NOMO-1 treated with dmso at 0.1 percent for 144 hours (cell line): ENCODE results near the gene IRF2BPL.

Source experiments
- DNase-seq: peaks from one replicate; lab custom pipeline; 2025; ENCODE audit not compliant: unreplicated experiment; lab: John Stamatoyannopoulos, UW

Gene IRF2BPL

DNA sequence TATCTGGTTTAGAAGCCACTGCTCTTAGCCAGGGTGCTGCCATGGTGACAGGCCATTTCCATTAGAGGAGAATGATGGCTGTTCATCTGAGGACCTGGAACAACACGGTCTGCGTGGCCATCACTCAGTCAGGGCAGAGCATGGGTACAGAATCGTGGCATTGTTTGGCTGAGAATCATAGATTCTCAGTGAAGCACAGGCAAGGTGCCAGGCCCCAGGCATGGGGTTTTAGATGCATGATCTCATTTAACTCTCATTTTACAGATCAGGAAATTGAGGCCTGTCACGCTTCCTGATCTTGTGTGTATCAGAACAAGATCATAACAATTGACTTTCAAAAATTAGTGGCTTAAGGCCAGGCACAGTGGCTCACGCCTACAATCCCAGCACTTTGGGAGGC, 26.8 kb upstream of the IRF2BPL start:
- no peak for DNase-seq

DNA sequence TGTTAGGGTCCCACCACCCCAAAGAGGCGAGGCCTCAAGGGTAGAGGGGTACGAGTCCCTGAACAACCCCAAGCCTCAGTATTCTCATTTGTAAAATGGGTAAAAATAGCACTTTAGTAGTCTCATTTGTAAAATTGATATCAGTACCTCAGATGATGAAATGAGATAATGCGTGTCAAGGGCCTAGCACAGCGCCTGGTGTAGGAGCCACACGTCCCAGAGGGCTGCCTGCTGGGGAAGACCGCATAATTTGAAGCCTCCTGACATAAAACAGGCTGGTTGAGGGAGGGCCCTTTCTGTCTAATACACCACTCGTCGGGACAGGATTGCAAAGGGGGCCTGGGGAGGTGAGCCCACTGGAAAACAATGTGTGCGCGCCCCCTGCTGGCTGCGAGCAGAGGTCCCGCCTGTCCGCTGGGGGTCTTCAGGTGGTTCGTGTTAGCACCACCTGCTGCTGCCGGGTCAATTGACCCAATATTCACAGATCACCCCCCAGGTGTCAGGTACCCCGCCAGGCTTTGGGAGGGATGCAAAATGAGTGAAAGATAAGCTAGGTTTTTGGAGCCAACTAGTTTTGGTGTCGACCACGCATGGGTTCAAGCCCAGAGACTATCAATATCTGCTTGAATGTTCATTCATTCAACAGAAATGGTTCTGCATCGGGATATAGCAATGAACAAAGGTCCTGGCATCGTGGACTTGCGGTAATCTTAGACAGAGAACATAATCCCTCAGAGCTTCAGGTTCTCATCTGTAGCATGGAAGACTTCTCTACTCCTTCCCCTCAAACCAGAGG, 24.7 kb upstream of the IRF2BPL start:
- peak; percentile 27 for DNase-seq

DNA sequence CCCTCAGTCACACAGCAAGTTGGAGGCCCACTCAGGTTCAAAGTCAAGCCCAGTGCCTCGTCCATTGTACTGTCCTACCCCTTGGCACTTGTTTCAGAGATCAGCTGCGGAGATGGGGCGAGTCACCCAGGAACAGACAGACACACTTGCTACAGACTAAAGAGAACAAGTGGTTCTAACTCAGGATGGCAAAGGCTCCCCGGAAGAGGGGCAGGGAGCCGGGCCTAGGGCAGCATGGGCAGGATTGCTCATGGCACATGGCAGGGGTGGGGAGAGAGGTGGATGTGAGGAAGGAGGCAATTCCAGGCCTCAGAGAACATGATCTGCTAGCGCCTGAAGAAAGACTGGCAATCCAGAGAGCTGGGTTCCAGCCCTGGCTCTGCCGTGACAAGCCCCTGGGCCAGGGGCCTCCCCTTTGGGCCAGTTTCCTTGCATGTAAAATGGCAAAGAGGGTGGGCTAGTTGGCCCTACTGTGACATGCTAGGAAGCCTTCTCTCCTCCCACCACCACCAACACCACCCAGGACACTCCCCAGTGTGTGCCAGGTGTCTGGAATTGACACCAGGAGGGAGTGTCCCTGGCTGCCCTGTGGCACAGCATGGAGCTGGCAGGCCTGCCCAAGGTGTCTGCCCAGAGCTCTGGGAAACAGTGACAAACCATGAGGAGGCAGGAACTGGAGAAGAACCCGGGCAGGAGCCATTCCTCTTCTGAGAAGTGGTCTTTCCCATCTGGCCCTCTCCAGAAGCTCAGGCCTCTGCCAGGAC, 24.0 kb upstream of the IRF2BPL start:
- no peak for DNase-seq

DNA sequence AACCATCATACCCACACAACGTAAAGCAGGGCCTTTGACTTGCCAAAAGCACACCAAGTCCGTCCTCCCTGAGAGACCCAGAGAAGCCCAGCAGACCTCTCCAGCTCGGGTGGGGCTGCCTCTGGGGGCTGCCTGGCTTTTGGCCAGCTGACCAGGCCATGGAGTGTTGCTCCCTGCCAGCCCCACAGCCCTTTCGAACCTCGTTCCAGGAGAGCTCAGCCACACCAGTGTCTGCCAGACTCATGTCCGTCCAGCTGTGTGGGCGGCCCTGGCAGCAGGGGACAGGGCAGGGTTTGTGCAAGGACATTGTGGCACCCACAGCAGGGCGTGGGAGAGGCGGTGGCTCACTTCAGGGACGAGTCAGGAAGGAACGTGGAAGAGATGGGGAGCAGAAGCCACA, 22.6 kb upstream of the IRF2BPL start:
- no peak for DNase-seq

DNA sequence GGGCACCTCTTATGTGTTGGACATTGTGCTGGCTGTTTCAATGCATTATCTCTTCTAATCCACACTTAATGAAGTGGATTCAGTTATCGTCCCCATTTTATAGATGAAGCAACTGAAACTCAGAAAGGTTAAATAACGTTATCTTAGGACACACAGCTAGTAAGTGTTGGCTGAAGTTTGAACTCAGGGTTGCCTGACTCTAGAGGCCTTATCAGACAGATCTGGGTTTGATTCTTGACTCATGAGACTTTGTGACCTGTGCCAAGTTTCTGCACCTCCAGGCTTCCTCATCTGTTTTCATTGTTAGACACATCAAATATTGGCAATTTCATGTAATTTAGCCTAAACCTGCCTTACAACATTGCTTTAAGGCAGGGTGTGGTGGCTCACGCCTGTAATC, 18.2 kb upstream of the IRF2BPL start:
- DNase-seq: no peak

DNA sequence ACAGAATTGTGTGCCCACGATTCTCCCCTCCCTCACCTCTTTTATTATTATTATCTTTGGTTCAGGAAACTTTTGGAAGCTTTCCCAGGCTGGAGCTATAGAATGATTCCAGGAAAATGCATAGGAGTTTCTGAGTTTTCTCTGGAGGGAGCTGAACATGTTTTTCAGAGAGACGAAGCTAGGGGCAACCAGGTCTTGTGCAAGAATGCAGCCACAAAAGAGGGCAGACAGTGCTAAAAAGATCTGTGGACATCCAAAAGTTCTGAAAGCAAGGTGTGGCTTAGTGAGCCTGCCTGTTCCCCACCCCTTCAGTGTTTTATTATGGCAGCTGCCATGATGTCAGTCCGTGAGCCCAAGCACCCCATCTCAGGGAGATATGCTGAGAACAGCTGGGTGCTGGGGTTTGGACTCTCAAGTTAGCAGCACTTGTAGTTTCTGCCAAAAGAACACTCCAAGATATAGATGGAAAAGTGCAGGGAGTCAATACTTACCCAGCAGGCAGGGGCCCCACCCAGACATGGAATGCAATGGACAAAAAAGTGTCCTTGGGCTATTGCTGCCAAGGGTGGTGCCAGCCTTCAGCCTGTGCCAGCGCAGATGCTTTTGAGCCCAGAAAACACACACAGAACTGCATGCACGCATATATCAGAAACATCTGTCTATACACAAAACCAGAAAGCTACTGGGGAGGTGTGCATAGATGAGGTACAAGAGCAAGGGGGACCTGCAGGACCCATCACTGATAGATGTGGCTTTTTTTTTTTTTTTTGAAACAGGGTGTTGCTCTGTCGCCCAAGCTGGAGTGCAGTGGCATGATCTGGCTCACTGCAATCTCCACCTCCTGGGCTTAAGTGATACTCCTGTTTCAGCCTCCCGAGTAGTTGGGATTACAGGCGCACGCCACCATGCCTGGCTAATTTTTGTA, 17.0 kb upstream of the IRF2BPL start:
- DNase-seq: no peak

DNA sequence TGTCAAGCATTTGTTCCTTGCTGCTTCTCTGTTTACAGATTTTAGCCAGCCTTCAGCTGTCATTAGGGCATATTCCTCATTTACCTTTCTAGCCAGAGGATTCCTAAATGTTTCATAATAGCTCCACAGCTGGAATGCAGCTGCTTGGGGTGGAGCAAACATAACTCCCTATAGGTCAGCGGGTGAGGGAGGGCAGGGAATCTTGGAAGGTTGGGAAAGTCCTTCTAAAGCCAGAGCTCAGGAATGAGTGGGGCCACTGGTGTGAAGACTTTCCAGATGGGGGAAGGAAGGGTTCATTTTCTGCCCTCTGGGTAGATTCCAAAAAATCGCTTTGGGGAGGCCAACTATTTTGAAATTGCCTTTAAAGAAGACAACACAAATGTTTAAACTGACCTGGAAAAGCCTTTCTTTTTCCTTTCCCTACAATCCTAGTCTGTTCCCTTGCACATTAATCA, 16.3 kb upstream of the IRF2BPL start:
- DNase-seq: no peak

DNA sequence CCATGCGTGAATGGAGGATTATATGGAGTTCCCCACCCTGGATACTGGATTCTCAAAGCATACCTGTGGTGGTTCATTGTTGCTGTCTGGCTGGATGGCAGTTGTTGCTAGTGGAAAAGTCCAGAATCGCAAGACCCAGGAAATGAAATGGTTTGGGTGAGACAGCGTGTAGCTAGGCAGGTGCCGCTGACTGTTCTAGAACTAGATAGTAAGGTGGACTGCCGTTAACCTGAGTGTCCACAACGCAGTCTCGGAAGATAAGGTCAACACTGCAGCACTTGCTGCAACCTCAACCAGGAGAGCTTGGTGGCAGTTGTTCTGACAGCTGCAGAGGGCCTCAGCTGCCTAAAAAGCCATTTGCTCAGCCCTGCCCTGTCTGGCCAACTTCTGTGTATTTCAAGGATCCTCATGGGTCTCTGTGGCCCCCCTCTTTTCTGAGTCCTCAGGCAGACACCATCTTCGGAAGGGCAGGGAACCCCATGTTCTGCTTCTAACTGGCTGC, 15.5 kb upstream of the IRF2BPL start:
- DNase-seq: no peak

DNA sequence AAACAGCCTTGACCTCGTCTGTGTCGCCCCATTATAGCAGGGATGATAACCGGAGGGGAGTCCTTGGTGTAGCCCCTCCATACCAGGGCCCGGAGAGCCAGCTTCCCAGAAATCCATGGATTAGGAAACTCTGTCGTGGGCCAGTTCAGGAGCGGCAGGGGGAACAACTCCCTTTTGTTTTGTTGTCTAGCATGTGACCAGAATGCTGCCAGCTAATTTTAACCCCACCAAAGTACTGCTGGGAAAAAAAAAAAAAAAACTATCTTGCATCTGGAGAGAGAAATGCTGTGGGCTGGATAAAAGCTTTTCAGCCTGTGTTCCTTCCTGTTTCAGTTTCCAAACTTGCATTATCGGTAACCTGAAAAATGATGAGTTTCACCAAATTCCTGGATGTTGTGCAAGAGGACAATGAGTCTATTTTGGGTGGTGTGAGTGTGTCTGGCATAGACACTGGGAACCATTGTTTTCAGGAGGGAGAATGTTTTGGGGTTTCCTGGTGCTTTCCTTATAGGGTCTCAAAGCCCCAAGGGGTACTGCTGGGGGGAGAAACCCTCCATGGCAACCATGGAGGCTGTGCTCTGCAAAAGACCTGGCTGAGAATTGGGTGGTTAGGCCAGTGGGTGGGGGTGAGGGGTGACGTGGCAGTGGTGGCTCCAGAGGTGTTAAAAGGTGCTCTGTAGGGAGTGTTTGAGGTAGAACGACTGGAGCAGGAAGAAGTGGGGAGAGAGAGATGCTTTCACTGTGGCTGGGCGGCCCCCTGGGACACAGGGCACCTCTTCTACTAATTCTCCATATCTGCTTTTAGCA, 14.9 kb upstream of the IRF2BPL start:
- peak; percentile 74 for DNase-seq

DNA sequence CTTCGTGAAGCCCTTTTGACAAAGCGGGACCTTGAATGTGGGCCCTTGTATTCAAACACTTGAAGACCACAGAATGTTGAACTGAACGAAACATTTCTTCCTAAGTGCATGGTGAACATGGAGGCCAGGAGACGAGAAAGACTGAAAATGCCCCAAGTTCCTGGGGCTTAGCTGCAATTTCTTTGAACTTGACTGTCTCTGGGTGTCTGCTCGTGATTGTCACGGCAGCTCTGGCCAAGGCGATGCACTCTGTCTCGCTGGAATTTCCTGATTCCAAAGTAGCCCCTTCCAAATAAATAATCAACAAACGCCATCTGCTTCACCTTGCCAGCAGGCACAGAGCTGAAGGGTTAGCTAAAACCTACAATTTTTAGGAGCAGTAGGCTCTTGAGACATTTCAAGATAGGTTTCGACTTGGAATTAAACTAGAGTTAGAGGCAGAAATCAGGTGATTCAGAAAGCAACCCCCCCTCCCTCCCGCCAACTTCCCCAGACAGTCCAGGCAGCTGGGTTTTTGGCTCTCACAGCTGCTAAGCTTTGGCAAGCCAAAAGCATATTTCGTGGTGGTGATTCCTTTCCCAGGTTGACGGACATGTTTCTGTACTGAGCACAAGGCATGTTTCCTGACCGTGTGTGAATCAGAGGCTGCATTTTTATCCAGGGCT, 13.5 kb upstream of the IRF2BPL start:
- no peak for DNase-seq

DNA sequence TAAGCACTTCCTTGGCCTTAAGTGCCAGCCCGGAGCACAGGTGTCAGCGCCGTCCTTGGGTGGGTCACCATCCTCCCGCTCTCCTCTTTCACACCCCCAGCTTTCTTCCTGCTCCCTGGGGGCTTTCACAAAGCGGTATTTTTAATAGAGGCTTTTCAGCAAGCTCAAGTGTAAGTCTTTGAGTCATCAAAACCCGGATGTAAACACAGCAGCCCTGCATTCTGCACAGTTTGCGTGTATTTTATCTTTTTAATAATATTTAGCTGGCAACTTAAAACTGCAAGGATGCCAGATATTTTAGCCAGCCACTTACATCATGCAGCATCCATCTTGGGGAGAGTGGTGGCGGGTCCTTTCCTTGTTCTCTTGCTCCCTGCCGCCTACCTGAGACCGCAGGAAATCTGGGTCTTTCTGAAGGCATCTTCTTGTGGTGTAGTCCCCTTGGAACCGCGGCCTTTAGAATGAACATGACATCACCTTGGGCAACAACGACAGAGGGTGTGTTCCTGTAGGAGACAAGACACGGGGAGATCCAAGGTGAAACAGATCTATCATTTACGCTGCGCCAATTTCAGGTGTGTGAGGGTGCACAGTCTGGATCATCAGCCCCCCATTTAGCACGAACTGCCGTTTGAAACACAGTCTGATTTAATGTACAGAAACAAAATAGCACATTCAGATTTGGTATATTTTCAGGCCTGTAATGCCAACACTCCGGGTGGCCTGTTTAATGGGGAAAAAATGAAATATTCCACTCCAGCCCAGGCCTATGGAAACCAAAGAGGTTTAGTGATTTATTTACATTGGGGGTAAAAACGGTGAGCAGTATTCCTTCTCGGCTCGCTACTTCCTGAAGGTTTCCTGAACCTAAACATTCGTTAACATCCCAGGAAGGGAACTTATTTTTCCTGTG, 12.5 kb upstream of the IRF2BPL start:
- no peak for DNase-seq

DNA sequence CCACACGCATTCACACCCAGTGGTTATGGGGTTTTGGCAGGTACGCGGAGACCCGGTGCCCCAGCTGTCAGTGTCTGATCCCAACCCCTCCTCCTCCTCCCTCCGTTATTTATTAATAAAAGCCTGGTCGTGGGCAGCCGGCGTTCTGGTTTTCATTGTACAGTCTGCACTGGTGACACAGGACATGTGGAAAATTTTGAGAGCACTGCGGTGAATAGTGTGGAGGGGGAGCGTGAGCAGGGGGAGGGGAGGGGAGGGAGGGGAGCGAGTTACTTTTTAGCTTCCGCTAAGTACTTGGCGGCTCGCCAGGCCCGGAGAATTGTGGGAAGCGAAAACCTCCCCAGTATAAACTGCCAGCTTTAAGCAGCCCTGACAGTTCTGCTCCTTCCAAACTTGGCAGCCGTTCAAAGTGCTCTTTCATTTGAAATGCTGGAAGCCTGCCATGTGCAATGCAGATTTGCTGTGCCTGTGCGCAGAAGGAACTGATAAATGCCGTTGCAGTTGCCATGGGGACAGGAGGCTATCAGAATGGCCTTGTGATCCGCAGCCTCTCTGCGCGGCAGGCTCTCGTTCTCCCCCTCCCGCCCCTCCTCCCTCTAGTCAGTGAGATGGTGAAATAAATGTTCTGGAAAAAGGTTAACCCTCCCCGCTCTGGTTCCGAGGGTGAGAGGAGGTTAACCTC, 11.7 kb upstream of the IRF2BPL start:
- DNase-seq: peak; percentile 95

DNA sequence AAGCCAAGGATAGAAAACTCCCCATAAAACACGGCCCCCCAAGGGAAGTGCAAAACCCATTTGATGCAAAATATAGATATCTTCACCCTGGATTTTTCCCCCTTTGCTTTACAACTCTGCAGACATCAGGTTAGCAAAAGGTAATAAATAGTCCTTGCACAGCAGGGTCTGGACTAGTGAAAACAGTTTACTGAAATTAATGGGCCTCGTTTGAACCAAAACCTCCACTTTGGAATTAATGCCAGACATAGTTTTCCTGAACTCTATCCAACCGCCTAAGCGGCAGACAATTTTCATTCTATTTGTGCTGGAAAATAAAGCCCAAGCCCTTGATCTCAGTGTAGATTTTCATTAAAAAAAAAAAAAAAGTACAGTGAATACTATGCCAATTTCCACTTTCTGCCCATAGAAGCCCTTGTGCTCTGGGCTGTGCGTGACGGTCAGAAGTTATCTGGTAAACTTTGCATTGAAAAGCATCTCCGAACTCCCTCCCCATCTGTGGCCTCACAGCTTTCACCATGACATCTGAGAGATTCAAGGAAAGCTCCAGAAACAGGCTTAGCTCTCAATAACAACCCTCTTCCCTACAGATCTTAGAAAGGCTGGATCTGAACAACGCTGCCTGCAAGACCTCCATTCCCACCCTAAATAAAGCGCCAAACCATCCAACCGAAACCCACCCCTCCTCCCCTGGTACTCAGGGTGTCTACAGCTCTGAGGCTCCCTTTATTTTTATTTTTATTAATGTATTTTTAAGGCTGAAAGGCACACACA, 11.0 kb upstream of the IRF2BPL start:
- no peak for DNase-seq

DNA sequence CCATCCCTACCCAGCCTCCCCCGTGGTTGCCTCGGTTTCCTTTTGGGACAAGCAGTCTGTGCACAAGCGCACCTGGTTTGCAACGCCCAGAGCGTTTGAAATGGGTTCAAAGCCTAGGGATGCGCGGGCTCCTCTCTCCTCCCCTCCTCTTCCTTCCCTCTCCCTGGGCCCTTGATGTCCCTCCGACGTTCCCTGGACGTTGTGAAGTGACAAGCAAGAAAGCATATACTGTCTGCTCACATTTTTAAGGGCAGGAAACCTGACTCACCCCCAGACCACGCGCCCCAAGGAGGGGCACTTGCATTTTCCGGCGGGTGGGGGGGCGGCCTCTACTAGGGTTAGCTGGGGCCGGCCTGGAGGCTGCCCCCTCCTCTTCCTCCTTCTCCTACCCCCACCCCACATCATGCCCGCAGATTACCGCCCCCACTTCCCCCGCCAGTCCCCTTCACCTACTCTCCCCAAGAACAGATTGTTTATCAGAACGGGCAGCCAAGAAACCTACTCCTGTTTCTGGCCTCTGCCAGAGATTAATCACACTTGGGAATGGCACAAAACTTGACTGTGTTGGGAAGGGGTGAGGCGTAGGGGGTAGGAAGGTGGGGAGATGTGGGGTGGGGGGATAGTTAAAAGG, 9.5 kb upstream of the IRF2BPL start:
- DNase-seq: no peak

DNA sequence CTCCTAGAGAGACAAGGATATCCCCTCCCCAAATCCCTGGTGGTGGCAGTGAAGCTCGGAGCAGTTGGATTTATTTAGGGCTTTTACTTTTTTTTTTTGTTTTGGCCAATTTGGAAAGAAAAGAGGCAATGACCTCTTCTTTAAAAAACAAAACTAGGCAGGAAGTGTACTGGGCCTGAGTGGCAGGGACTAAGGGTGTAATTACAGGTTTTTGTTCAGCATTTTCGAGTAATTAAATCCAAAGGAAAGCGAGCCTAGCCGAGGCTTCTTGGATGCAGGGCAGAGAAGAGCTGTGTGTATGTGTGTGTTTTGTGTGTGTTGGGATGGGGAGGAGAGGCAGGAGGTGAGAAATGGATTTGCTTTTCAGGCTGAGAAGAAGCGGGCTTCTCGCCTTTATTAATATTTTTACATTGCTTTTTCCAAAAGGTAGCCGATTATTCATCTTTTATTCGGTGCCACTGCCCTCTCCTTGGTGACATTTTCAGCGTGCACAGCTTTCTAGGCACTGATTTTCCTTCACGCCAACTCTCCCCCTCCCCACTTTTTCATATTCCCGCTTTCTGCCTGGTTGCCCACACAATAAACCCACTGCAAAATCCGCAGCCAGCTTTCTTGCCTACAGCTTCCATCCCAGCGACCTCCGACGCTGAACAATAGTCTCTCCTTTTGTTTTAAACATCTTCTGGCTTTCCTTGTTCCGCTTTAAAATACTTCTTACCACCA, 8.9 kb upstream of the IRF2BPL start:
- no peak for DNase-seq

DNA sequence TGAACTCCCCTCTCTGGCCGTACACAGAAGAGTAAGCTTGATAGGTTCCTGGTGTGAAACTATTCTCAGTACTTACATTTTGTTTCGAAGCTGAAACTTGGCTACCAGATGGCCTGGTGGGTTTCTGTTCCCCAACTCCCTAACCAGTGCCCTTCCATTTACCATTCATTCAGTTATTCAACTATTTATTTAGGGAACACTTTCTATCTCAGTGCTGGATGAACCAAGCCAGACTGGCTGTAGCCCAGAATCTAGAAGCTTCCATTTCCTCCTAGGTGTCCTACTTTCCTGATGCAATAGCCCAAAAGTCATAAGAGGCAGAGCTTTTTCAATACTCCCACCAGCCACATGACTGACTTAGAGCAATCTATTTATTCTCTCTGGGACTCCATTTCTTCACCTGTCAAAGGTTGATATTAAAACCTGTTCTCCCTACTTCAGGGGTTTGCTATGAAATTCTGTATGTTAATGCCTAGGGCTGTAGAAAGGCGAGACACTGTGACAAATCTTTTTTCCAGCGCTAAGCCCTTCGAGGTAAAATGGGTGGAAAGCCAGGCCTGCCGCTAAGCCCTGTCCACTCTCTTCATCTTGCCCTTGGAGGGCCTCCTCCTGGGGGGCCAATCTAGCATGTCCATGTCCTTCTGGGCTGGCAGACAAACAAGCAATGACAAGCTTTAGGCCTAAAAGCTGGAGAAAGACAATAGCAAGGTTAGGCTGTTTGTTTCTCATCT, 8.1 kb upstream of the IRF2BPL start:
- no peak for DNase-seq
